ENCODE results near the gene CCDC68.
"Not testable (repeated sequence)": the region's sequence is repeated elsewhere in the genome, so short reads cannot be mapped to it uniquely, and the experiment has no call there.

Gene CCDC68

DNA sequence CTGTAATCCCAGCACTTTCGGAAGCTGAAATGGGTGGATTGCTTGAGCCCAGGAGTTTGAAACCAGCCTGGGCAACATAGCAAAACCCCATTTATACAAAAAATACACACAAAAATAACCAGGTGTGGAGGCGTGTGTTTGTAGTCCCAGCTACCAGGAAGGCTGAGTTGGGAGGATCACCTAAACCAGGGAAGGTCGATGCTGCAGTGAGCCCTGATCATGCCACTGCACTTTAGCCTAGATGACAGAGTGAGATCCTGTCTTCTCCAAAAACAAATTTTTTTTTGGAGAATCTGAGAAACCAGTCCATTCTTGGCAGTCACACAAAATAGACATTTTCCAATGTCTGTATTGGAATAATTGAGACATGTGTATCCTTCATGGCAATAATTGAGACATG is 84.2 kb downstream of the CCDC68 start:
- DNase-seq (ENCODE audit: low read depth): no peak

DNA sequence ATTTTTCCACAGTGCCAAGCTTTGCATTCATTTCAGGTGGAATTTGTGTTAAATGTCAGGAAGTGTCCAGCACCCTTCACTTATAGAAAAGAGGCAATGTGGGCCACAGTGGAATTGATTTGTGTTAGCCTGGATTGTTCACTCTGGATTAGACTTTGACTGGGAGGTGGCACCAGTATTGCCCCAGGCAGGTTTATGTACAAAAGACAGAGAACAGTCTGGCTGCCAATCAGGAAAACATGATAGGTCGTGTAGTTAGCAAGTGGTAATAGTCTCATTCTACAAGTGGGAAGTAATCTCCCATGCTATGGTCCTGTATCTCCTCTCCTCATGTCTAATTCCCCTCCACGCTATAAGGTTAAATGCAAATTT is 85.4 kb downstream of the CCDC68 start:
- DNase-seq (ENCODE audit: low read depth): no peak

DNA sequence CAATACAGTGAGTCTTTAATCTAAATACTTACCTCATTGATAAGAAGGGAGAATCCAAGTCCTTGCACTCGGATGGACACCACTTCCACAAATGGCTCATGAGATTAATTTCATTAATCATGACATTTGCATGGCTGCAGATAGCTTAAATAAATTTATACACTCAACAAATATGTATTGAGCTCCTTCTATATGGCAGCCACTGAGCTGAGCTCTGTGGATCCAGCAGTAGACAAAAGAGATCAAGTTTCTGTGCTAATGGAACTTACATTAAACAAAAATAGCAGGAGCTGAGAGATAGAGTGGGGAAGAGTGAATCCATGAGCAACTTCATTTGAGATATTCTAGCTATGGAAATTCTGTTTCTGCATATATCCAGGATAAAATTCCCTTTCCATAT is 86.6 kb downstream of the CCDC68 start:
- DNase-seq (ENCODE audit: low read depth): no peak

DNA sequence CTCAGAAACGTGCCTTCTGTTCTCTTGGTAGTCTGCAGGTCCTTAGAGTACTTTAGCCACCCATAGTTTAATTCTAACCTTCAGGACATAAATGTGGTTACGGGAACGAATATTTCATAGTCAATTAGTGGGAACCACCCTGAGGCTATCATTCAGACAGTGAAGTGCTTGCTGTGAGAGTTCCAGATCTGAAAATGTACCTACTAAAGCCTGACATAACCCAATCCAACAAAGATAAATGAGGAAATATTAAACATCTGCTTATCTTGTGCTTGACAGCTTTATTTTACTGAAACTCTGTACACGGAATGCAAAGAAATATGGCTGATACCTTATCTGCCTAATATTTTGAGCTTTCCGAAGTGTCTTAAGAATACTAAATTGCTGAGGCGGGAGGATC is 88.0 kb downstream of the CCDC68 start:
- no peak for DNase-seq (ENCODE audit: low read depth)

DNA sequence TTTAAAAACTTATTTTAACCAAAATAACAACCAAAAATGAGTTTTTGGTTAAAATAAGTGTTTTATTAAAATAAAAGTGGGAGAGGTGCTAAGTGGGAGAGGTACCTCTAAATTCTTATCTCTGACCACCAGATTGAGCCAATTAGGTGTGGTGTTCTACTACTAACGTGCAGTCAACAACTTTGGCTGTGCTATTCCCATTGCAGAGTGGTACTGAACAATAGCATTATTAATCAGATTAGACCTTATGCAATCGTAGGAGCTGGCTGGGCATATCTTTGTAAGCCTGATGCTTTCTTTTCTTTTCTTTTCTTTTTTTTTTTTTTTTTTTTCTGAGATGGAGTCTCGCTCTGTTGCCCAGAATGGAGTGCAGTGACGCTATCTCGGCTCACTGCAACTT is 92.1 kb downstream of the CCDC68 start:
- DNase-seq (ENCODE audit: low read depth): no peak

DNA sequence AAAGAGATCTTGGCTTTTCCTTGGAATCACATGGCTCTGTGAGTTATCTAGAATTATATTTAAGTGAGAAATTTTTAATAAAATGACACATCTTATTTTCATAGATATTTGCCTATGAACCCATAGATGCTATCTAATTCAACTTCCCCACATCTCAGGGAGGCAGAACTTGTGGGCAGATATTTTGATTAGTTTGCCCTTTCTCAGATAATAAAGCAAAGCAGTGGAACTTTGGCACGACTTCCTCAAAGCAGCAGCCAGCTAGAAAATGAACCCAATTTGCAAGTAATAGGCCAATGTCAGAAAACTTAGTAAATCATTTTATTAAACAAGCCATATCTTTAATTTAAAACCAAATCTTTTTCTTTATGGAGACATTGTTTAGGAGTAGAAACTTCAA is 98.3 kb downstream of the CCDC68 start:
- DNase-seq (ENCODE audit: low read depth): no peak

DNA sequence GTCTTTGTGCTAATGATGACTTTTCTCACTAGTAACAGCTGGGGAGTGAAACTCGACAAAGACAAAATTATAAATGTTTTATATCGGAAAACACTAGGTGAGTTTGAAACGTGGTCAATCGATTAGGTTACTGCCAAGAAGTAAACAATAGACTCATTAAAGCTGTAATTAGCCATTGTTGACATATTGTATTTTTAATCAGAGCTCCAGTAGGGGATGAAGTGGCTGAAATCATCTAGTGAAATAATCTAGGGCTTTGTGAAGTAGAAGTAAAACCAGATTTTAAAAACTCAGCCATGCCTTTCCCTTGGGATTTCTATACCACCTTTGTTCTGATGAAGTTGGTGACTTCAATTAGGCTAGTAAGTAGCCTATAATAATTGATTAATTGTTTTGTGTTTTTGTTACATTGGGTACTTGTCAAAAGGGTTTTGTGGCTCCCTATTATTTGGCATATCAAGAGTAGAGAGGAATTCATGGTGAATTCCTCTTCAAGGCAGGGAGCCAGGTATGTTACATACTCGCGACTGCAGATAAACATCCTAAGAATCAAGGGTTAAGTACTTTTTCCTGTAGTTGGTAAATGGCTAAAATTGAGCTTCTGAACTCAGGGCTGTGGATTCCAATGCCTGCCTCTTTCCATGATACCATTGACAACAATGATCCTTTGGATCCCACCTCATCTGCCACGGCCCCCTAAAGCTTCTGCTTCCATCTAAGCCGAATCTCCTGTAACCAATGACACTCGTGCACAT is 99.4 kb downstream of the CCDC68 start:
- no peak for DNase-seq (ENCODE audit: low read depth)

DNA sequence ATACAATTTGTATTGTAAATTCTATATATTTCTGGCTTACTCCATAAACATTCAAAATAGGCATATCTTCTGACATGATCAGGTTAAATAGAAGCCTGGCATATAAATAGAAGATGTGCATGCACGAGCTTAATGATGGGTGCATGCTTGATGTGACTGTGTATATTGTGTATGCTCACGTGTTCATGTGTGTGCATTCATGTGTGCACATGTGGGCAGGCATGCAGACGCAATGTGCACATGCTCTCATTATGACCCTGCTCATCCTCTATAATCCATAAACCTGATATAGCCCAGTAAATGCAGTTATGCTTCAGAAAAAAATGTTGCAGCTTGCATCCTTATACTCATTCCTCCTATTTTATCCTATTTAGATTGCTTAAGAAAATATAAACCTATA is 101.8 kb downstream of the CCDC68 start:
- DNase-seq (ENCODE audit: low read depth): no peak

DNA sequence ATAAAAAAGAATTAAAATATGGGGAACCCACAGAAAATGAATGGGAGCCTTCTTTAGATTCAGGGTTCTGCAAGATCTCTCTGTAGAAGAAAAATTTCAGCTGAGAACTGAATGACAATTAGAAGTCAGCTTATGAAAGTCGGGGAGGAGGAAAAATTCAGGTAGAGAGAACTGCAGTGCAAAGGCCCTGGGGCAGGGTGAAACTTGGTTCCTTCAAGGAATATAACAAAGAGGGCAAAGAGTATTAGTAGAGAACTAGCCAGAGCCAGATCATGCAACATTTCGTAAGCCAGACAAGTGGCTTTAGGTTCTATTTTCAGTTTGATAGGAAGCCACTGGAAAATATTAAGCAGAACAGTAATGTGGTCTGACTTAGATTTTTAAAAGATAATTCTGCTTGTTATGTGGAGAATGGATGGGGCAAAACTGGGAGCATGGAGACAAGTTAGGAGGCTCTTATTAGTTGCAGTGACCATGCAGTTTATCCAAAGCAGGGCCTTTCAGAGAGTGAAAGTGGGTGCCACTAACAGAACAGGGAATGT is 103.1 kb downstream of the CCDC68 start:
- DNase-seq (ENCODE audit: low read depth): no peak

DNA sequence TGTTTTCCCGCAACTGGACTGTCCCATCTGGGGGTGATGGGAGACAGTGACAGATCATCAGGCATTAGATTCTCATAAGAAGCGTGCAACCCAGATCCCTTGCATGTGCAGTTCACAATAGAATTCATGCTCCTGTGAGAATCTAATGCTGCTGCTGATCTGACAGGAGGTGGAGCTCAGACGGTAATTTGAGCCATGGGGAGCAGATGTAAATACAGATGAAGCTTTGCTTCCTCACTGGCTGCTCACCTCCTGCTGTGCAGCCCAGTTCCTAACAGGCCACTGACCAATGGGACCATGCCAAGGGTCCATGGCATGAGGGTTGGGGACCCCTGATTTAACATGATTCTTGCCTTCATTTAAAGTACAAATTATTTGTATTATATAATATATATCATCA is 104.2 kb downstream of the CCDC68 start:
- not testable (repeated sequence) for DNase-seq (ENCODE audit: low read depth)

DNA sequence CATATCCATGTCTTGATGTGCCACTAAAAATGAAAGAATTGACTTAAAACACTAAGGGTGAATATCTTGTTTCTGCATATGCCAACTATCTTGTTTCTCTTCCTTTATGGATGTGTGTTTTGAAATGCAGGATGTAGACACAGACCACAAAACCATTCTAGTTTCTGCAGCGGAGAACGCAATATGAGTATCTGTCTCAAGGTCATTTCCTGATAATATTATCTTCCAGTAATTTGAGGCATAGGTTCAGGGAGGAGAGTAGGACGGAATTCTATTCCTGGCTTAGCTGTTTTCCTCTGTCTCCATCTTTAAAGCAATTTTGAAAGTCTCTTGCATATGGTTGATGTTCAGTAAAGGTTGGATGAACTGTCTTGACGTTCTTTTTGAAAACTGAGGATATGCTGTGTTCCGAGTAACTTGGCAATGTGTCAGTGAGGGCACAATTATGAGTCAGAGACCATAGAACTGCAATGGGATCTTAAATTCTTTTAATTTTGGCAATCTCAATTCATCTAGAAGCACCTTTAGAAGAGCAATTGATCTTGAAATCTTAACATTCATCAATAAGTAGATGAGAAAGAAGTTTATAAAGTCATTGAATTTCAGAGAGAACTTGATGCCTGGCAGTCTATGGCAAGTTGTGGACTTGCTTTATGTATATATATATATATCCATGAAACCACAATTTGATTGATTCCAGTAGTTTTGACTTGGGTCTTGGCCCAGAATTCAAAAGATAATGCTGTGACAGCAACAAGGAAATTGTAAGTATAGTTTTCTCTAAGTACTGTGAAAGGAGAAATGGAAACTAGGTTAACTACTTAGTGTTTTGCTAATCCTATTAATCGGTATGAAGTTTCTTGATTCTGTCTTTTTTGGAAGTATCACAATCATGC is 106.2 kb downstream of the CCDC68 start:
- no peak for DNase-seq (ENCODE audit: low read depth)
